Smooth muscle cell (in vitro differentiated cells): Measurements from ENCODE around the gene RGS14. TPM values are rescaled to one million over a fixed set of nuclear protein-coding genes. Genes with fewer than 3 reads are reported as not detected.

Experiments
- DNase-seq: peaks from one replicate; lab custom pipeline; 2025; ENCODE audit not compliant: unreplicated experiment; lab: John Stamatoyannopoulos, UW
- H2AFZ ChIP-seq: fragments of 200-600 bp; sonication (generic); 2 replicates; pipeline ENCODE4 v1.6.0; 2016; ENCODE audit warnings: antibody characterized with exemption, low read depth, mild to moderate bottlenecking
- H3F3A ChIP-seq: fragments of 200-600 bp; sonication (generic); 2 replicates; pipeline ENCODE4 v1.6.0; 2017; ENCODE audit warnings: antibody characterized with exemption, low read depth
- H3K27ac ChIP-seq: fragments of 200-600 bp; sonication (generic); 2 replicates; pipeline ENCODE4 v1.5.1; 2016; ENCODE audit warnings: low read depth, mild to moderate bottlenecking
- H3K27me3 ChIP-seq: fragments of 200-600 bp; sonication (generic); 2 replicates; pipeline ENCODE4 v1.6.1; 2016; ENCODE audit warnings: low read depth, mild to moderate bottlenecking
- H3K36me3 ChIP-seq: fragments of 200-600 bp; sonication (generic); 2 replicates; pipeline ENCODE4 v1.5.1; 2016; ENCODE audit warnings: low read depth
- H3K4me1 ChIP-seq: fragments of 200-600 bp; sonication (generic); 2 replicates; pipeline ENCODE4 v1.5.1; 2016; ENCODE audit warnings: low read depth
- H3K4me2 ChIP-seq: fragments of 200-600 bp; sonication (generic); 2 replicates; pipeline ENCODE4 v1.6.0; 2016; ENCODE audit warnings: mild to moderate bottlenecking
- H3K4me3 ChIP-seq: fragments of 200-600 bp; sonication (generic); 2 replicates; pipeline ENCODE4 v1.5.1; 2016; ENCODE audit warnings: mild to moderate bottlenecking
- H3K79me2 ChIP-seq: fragments of 200-600 bp; sonication (generic); 2 replicates; pipeline ENCODE4 v1.6.0; 2016; ENCODE audit warnings: low read depth, mild to moderate bottlenecking
- H3K9ac ChIP-seq: fragments of 200-600 bp; sonication (generic); 2 replicates; pipeline ENCODE4 v1.6.0; 2016; ENCODE audit warnings: low read depth
- H3K9me3 ChIP-seq: fragments of 200-600 bp; sonication (generic); replicated peaks from 2 replicates; pipeline ENCODE4 v1.5.1; 2016; ENCODE audit warnings: low read depth
- H4K20me1 ChIP-seq: fragments of 200-600 bp; sonication (generic); 2 replicates; pipeline ENCODE4 v1.6.0; 2016; ENCODE audit warnings: low read depth
- WGBS: methylation state at CpG from one replicate; pipeline ENCODE4 v1.1.7; 2016; ENCODE audit warnings: low lambda C conversion rate; 5-methylcytosine and 5-hydroxymethylcytosine counted together
- polyA plus RNA-seq: library from polyadenylated mRNA; unstranded; fragments of >200 nt; fragmentation: Nextera tagmentation; extraction: Ambion mirVana; gene quantifications from 2 replicates; pipeline ENCODE4 v1.2.1, GENCODE V29; 2016
- total RNA-seq: library from RNA; depleted of rRNA; stranded (reverse); fragments of >200 nt; gene quantifications from 2 replicates; pipeline ENCODE4 v1.2.3, GENCODE V29; 2014
- TF ChIP-seq, protein P1 (sequence below): fragments of 200-600 bp; sonication (generic); IDR thresholded peaks from 2 replicates; pipeline ENCODE4 v1.5.1; 2017; ENCODE audit warnings: borderline replicate concordance, mild to moderate bottlenecking, antibody characterized with exemption; ENCODE audit not compliant: insufficient read depth, poor library complexity, severe bottlenecking

The RGS14 gene
- total and polyA plus RNA-seq, 2 experiments from 2014 or later = 6.0 to 23.3 TPM

DNA sequence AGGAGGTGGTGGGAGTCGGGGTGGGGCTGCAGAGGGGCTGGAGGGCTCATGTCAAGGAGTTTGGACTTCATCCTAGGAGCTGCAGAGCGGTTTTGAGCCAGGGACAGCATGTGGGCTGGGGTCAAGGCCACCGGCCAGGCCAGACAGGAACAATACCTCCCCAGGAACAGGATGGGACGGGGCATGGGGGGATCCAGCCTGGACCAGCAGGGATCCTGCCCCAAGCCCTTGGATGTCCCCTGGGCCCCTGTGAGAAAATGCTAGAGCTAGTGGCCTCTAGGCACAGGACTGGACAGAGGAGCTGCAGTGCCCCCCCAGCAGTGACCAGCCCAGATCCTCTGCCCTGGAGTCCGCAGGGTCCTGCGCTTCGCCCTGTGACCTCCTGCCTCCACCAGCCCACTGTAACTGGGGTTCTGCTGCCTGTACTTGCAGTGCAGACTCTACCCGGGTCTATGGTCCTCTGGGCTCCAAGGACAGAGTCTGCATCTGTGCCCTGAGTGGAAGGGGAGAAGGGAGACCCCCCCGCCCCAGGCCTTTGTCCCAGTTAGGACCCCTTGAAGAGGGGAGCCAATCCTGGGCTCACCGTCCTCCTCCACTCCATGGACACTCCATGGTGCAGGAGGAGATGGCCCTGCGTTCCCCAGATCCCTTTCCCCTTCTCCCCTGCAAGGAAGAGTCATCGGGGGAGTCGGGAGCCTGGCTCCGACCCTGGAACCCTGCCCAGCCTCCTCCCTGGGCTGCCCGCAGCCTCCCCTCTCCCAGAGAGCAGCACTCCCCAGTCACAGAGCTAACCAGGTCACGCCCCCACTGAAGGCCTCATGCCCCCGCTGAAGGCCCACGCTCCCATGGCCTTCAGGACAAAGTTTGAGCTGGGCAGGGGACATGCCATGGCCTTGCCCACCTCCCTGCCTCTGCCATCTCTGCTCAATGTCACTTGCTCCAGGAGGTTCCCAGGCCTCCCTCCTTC lies 43.1 kb upstream of the RGS14 start:
- DNase-seq = no peak
- no peaks in the 10 kb centered on the region for H3K36me3 ChIP-seq
- 91% methylated on average over 16 of the region's 18 CpGs for WGBS
- H4K20me1 ChIP-seq = peaks cover 51% of the 10 kb centered on the region
- H3K9me3 ChIP-seq = no peaks in the 10 kb centered on the region
- H3K9ac ChIP-seq = no peak overlapping the region
- no peak overlapping the region for H3K4me2 ChIP-seq
- TF ChIP-seq, protein P1, sequence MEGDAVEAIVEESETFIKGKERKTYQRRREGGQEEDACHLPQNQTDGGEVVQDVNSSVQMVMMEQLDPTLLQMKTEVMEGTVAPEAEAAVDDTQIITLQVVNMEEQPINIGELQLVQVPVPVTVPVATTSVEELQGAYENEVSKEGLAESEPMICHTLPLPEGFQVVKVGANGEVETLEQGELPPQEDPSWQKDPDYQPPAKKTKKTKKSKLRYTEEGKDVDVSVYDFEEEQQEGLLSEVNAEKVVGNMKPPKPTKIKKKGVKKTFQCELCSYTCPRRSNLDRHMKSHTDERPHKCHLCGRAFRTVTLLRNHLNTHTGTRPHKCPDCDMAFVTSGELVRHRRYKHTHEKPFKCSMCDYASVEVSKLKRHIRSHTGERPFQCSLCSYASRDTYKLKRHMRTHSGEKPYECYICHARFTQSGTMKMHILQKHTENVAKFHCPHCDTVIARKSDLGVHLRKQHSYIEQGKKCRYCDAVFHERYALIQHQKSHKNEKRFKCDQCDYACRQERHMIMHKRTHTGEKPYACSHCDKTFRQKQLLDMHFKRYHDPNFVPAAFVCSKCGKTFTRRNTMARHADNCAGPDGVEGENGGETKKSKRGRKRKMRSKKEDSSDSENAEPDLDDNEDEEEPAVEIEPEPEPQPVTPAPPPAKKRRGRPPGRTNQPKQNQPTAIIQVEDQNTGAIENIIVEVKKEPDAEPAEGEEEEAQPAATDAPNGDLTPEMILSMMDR = no peak
- H3F3A ChIP-seq = peaks cover 3% of the 10 kb centered on the region
- H2AFZ ChIP-seq = no peak overlapping the region
- H3K79me2 ChIP-seq = no peaks in the 10 kb centered on the region
- no peaks in the 10 kb centered on the region for H3K27me3 ChIP-seq
- H3K4me3 ChIP-seq = no peak overlapping the region
- no peak overlapping the region for H3K27ac ChIP-seq
- no peaks in the 10 kb centered on the region for H3K4me1 ChIP-seq

DNA sequence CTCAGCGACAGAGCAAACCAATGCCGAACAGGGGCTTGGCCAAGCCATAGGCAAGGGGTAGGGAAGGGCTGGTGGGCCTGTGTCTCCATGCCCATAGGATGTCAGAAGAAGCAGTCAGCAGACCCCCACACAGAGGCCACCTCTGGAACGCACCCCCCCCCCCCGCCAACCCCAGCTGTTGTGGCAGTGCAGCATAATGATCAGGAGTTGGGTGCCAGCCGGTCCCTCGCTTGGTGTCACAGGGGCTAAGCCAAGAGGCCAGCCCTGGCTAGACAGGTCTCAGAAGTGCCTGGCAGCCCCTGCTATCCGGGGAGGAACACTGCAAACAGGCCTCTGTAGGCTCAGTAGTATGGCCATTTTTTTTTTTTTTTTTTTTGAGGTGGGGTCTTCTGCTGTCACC lies 42.3 kb upstream of the RGS14 start:
- H3K4me3 ChIP-seq = no peak overlapping the region
- no peaks in the 10 kb centered on the region for H3K36me3 ChIP-seq
- 93% methylated on average over 7 of the region's 7 CpGs for WGBS
- no peaks in the 10 kb centered on the region for H3K9me3 ChIP-seq
- H3K27me3 ChIP-seq = no peaks in the 10 kb centered on the region
- no peaks in the 10 kb centered on the region for H3K79me2 ChIP-seq
- DNase-seq = no peak
- H3K27ac ChIP-seq = no peak overlapping the region
- TF ChIP-seq, protein P1 = no peak
- H4K20me1 ChIP-seq = peaks cover 45% of the 10 kb centered on the region
- peaks cover 3% of the 10 kb centered on the region for H3F3A ChIP-seq
- no peak overlapping the region for H3K4me2 ChIP-seq
- no peak overlapping the region for H3K9ac ChIP-seq
- no peak overlapping the region for H2AFZ ChIP-seq
- no peaks in the 10 kb centered on the region for H3K4me1 ChIP-seq

DNA sequence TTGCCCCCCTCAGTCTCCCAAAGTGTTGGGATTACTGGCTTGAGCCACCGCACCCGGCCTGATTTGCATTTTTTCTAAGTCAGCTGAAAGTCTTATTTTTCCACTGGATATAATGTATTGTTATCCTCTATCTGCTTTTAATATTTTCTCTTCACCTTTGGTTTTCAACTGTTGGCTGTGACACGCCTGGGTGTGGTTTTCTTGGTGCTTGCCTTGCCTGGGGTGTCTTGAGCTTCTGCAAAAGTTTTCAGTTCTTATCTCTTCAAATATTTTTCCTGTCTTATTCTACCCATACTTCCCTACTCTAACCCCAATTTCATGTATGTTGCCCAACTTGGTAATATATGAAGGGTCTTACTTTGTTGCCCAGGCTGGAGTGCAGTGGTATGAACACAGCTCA lies 41.7 kb upstream of the RGS14 start:
- WGBS = 98% methylated on average over 3 of the region's 3 CpGs

More for the DNA sequence above, 41.7 kb upstream of the RGS14 start:
- Histone ChIP-seq H3K36me3 (no peaks in the 10 kb centered on the region), H3K9ac (no peak overlapping the region), H3K4me1 (no peaks in the 10 kb centered on the region), H2AFZ (no peak overlapping the region), H3K4me3 (no peak overlapping the region), H3F3A (peaks cover 3% of the 10 kb centered on the region), H3K9me3 (no peaks in the 10 kb centered on the region), H4K20me1 (peaks cover 39% of the 10 kb centered on the region), H3K27me3 (no peaks in the 10 kb centered on the region), H3K27ac (no peak overlapping the region), H3K79me2 (no peaks in the 10 kb centered on the region), H3K4me2 (no peak overlapping the region)
- no peak for DNase-seq
- TF ChIP-seq, protein P1 = no peak
